Naive thymus-derived CD8-positive, alpha-beta T cell (primary cell): ENCODE data around the gene ZBP1. TPM values are rescaled to one million over a fixed set of nuclear protein-coding genes. Genes with fewer than 3 reads are reported as not detected.

Experiments
- ATAC-seq, 2 donors: fragments of 150-1000 bp; cut with Tn5 transposase in 1 of 2; sonication (Bioruptor Pico), chemical (Tn5 transposase) in 1 of 2; 1 replicate in 1 of 2; 2 replicates in 1 of 2; pipeline ENCODE4 v1.10.0; 2021; ENCODE audit warnings: mild to moderate bottlenecking in 2 of 2, moderate library complexity in 2 of 2
- POLR2A ChIA-PET: fragments of 350-600 bp; sonication (Branson Sonifier 250); formaldehyde crosslinking; loops from one replicate; lab custom pipeline; 2021; ENCODE audit warnings: antibody characterized with exemption; lab: Charles Lee
- DNase-seq, 10 donors: peaks; one replicate each; pipeline versions ENCODE4 v3.0.0 to v3.0.0-alpha.2; 2020 to 2022
- H3K27ac Mint-ChIP-seq, 10 donors: one replicate each; pipeline ENCODE4 v1.8.0; 2020 to 2022; ENCODE audit warnings: mild to moderate bottlenecking in 10 of 10, mixed read lengths in 10 of 10, moderate library complexity in 4 of 10, inconsistent platforms in 1 of 10
- H3K27me3 Mint-ChIP-seq, 5 donors: one replicate each; pipeline ENCODE4 v1.8.0; 2021 to 2022; ENCODE audit warnings: mixed read lengths in 5 of 5
- H3K36me3 Mint-ChIP-seq, 3 donors: one replicate each; pipeline ENCODE4 v1.8.0; 2020 to 2022; ENCODE audit warnings: mixed read lengths in 3 of 3, mild to moderate bottlenecking in 2 of 3, inconsistent platforms in 1 of 3
- H3K4me1 Mint-ChIP-seq, 4 donors: one replicate each; pipeline ENCODE4 v1.8.0; 2021 to 2022; ENCODE audit warnings: mixed read lengths in 4 of 4
- H3K4me3 Mint-ChIP-seq, 10 donors: one replicate each; pipeline ENCODE4 v1.8.0; 2020 to 2022; ENCODE audit warnings: mild to moderate bottlenecking in 10 of 10, mixed read lengths in 10 of 10, moderate library complexity in 6 of 10, inconsistent platforms in 1 of 10
- H3K9me3 Mint-ChIP-seq, 9 donors: one replicate each; pipeline ENCODE4 v1.8.0; 2020 to 2022; ENCODE audit warnings: mixed read lengths in 9 of 9, mild to moderate bottlenecking in 3 of 9, inconsistent platforms in 1 of 9, moderate library complexity in 1 of 9
- polyA plus RNA-seq, 3 donors: library from polyadenylated mRNA; unstranded; fragments of 300-500 nt; fragmentation: Illumina TruSeq; gene quantifications; one replicate each; pipeline ENCODE4 v1.2.3, GENCODE V29; 2021
- total RNA-seq, 8 experiments: library from RNA in 2 of 8; stranded (reverse) in 2 of 8; gene quantifications; one replicate each; pipeline ENCODE4 v1.2.3 and lab custom pipeline; 2021 to 2026

The ZBP1 gene
- total and polyA plus RNA-seq, 5 experiments from 2014 or later, result 6.2 to 10.9 (median 10.2) TPM

- no peak overlapping the region for H3K27ac Mint-ChIP-seq
- H3K36me3 Mint-ChIP-seq, result no peaks in the 10 kb centered on the region
- no peaks in the 10 kb centered on the region for H3K4me1 Mint-ChIP-seq
- H3K9me3 Mint-ChIP-seq, result no peaks in the 10 kb centered on the region
- DNase-seq (no peak), ATAC-seq (no peak)
- POLR2A ChIA-PET, result no interaction called here
- H3K27me3 Mint-ChIP-seq, result peaks cover 0 to 30% (median 20%) of the 10 kb centered on the region in 5 donors
- no peak overlapping the region for H3K4me3 Mint-ChIP-seq
These were observed 52.7 kb downstream of the ZBP1 start for GRCh38 chr20:57567471-57568079.

- H3K27me3 Mint-ChIP-seq, result peaks cover 0 to 27% (median 19%) of the 10 kb centered on the region in 5 donors
- no peaks in the 10 kb centered on the region for H3K4me1 Mint-ChIP-seq
- no peak for ATAC-seq
- H3K36me3 Mint-ChIP-seq, result no peaks in the 10 kb centered on the region
- H3K27ac Mint-ChIP-seq, result no peak overlapping the region
- POLR2A ChIA-PET, result no interaction called here
- DNase-seq, result peak in 1 of 10 donors; percentile 14
- no peaks in the 10 kb centered on the region for H3K9me3 Mint-ChIP-seq
- no peak overlapping the region for H3K4me3 Mint-ChIP-seq
These were observed 53.3 kb downstream of the ZBP1 start for GRCh38 chr20:57566803-57567459.

GRCh38 chr20:57566399-57566798 lies 53.8 kb downstream of the ZBP1 start:
- no peaks in the 10 kb centered on the region for H3K36me3 Mint-ChIP-seq
- DNase-seq (no peak), ATAC-seq (no peak)
- no peak overlapping the region for H3K4me3 Mint-ChIP-seq
- POLR2A ChIA-PET, result no interaction called here
- H3K4me1 Mint-ChIP-seq, result no peaks in the 10 kb centered on the region
- H3K27ac Mint-ChIP-seq, result no peak overlapping the region
- peaks cover 0 to 27% (median 18%) of the 10 kb centered on the region in 5 donors for H3K27me3 Mint-ChIP-seq
- H3K9me3 Mint-ChIP-seq, result no peaks in the 10 kb centered on the region

GRCh38 chr20:57564951-57565642 lies 55.1 kb downstream of the ZBP1 start:
- Mint-ChIP-seq H3K36me3 (no peaks in the 10 kb centered on the region), H3K4me1 (no peaks in the 10 kb centered on the region), H3K4me3 (no peak overlapping the region), H3K27ac (peak overlapping the region in 1 of 10 donors; percentile 7), H3K9me3 (no peaks in the 10 kb centered on the region), H3K27me3 (peaks cover 0 to 33% (median 17%) of the 10 kb centered on the region in 5 donors)
- ATAC-seq (no peak), DNase-seq (peak in 1 of 10 donors; percentile 30)
- POLR2A ChIA-PET, result no interaction called here

GRCh38 chr20:57564180-57564802 lies 55.9 kb downstream of the ZBP1 start:
- H3K9me3 Mint-ChIP-seq, result no peaks in the 10 kb centered on the region
- H3K27me3 Mint-ChIP-seq, result peaks cover 0 to 34% (median 19%) of the 10 kb centered on the region in 5 donors
- ATAC-seq (no peak), DNase-seq (peak in 1 of 10 donors; percentile 3)
- POLR2A ChIA-PET, result no interaction called here
- no peak overlapping the region for H3K27ac Mint-ChIP-seq
- H3K4me3 Mint-ChIP-seq, result no peak overlapping the region
- H3K36me3 Mint-ChIP-seq, result no peaks in the 10 kb centered on the region
- H3K4me1 Mint-ChIP-seq, result no peaks in the 10 kb centered on the region

GRCh38 chr20:57563522-57563921 lies 56.7 kb downstream of the ZBP1 start:
- peak overlapping the region in 1 of 10 donors; percentile 60 for H3K27ac Mint-ChIP-seq
- peaks cover 0 to 35% (median 16%) of the 10 kb centered on the region in 5 donors for H3K27me3 Mint-ChIP-seq
- POLR2A ChIA-PET, result no interaction called here
- H3K4me3 Mint-ChIP-seq, result no peak overlapping the region
- no peaks in the 10 kb centered on the region for H3K36me3 Mint-ChIP-seq
- no peaks in the 10 kb centered on the region for H3K9me3 Mint-ChIP-seq
- no peaks in the 10 kb centered on the region for H3K4me1 Mint-ChIP-seq
- ATAC-seq, result no peak
- DNase-seq, result peak in 1 of 10 donors; percentile 15

- POLR2A ChIA-PET, result no interaction called here
- H3K4me1 Mint-ChIP-seq, result no peaks in the 10 kb centered on the region
- ATAC-seq, result no peak
These were observed 57.4 kb downstream of the ZBP1 start for GRCh38 chr20:57562541-57563465.

GRCh38 chr20:57561356-57562279 lies 58.6 kb downstream of the ZBP1 start:
- no peaks in the 10 kb centered on the region for H3K9me3 Mint-ChIP-seq

More at GRCh38 chr20:57562541-57563465, 57.4 kb downstream of the ZBP1 start:
- Mint-ChIP-seq H3K36me3 (no peaks in the 10 kb centered on the region), H3K4me3 (no peak overlapping the region), H3K27ac (peak overlapping the region in 1 of 10 donors; percentile 60), H3K9me3 (no peaks in the 10 kb centered on the region), H3K27me3 (peaks cover 5 to 35% (median 14%) of the 10 kb centered on the region in 5 donors)
- peak in 1 of 10 donors; percentile 52 for DNase-seq

GRCh38 chr20:57560554-57561355 lies 59.5 kb downstream of the ZBP1 start, which contains the start of gene PCK1:
Gene PCK1 (plus strand): TSS chr20:57561110. CDS start chr20:57561412, 302 bp downstream.
- H3K36me3 Mint-ChIP-seq, result no peaks in the 10 kb centered on the region
- H3K9me3 Mint-ChIP-seq, result no peaks in the 10 kb centered on the region
- peaks cover 10 to 40% (median 23%) of the 10 kb centered on the region in 5 donors for H3K27me3 Mint-ChIP-seq
- H3K27ac Mint-ChIP-seq, result peak within 1 kb of the TSS in 1 of 10 donors; percentile 36
- DNase-seq, result peak in 1 of 10 donors; percentile 53
- ATAC-seq, result no peak
- POLR2A ChIA-PET, result no interaction called here
- H3K4me3 Mint-ChIP-seq, result no peak within 1 kb of the TSS
- H3K4me1 Mint-ChIP-seq, result no peaks in the 10 kb centered on the region

More at GRCh38 chr20:57561356-57562279, 58.6 kb downstream of the ZBP1 start:
- peak in 1 of 10 donors; percentile 30 for DNase-seq
- ATAC-seq, result no peak
- Mint-ChIP-seq H3K27me3 (peaks cover 10 to 40% (median 22%) of the 10 kb centered on the region in 5 donors), H3K4me3 (no peak overlapping the region), H3K27ac (no peak overlapping the region), H3K36me3 (no peaks in the 10 kb centered on the region), H3K4me1 (no peaks in the 10 kb centered on the region)
- POLR2A ChIA-PET, result no interaction called here

- Mint-ChIP-seq H3K4me1 (no peaks in the 10 kb centered on the region), H3K27me3 (peaks cover 10 to 40% (median 22%) of the 10 kb centered on the region in 5 donors), H3K9me3 (no peaks in the 10 kb centered on the region), H3K27ac (peak overlapping the region in 1 of 10 donors; percentile 36), H3K36me3 (no peaks in the 10 kb centered on the region), H3K4me3 (no peak overlapping the region)
- DNase-seq (peak in 1 of 10 donors; percentile 22), ATAC-seq (no peak)
- POLR2A ChIA-PET, result no interaction called here
These were observed 60.3 kb downstream of the ZBP1 start for GRCh38 chr20:57559658-57560553.
